GM12878 (cell line): ENCODE results near the gene EDEM2. TPM values are rescaled to one million over a fixed set of nuclear protein-coding genes. Genes with fewer than 3 reads are reported as not detected.

Source experiments
- ATAC-seq: fragments of 200-7000 bp; cut with Tn5 transposase; 3 replicates; pipeline ENCODE4 v1.9.1; 2020; ENCODE audit warnings: mild to moderate bottlenecking, moderate library complexity
- BruUV-seq: library from RNA; stranded (reverse); fragments of 400-500 nt; replicated peaks from 2 replicates; lab custom pipeline; 2021; lab: Mats Ljungman, UMichigan
- CTCF ChIA-PET: fragments of 300-600 bp; sonication (Branson Sonifier 250); formaldehyde crosslinking; extraction: SDS; loops from one replicate; lab custom pipeline; 2021; ENCODE audit warnings: inconsistent platforms; lab: Yijun Ruan, JAX
- POLR2A ChIA-PET: fragments of 350-600 bp; formaldehyde crosslinking; extraction: SDS; loops from one replicate; lab custom pipeline; 2021; ENCODE audit warnings: inconsistent platforms; lab: Charles Lee
- RAD21 ChIA-PET: fragments of 300-600 bp; sonication (Branson Sonifier 250); formaldehyde crosslinking; loops from one replicate; lab custom pipeline; 2023; ENCODE audit warnings: antibody characterized with exemption; ENCODE audit not compliant: unreplicated experiment; lab: Charles Lee
- SMC1A ChIA-PET: fragments of 300-600 bp; sonication (Branson Sonifier 250); formaldehyde crosslinking; loops from one replicate; lab custom pipeline; 2023; ENCODE audit not compliant: unreplicated experiment, uncharacterized antibody; lab: Charles Lee
- DNase-seq: peaks from one replicate; pipeline ENCODE4 v3.0.0-alpha.2; 2011; ENCODE audit warnings: low read depth, low spot score
- FAIRE-seq: peaks from 3 replicates; lab custom pipeline; 2011; peaks lifted over from hg19 to GRCh38; lab: Jason Lieb, UNC
- H2AFZ ChIP-seq: 2 replicates; pipeline ENCODE4 v1.6.0; 2011; ENCODE audit warnings: low read depth, low read length, control low read depth; ENCODE audit not compliant: control insufficient read depth
- H3K27ac ChIP-seq: 2 replicates; pipeline ENCODE4 v1.5.1; 2011; ENCODE audit warnings: control low read depth; ENCODE audit not compliant: control insufficient read depth, insufficient read depth
- H3K27me3 ChIP-seq, 2 experiments: replicated peaks in 1 of 2; 2 replicates each; pipeline versions ENCODE4 v1.6.0 to v1.6.1; 2011; ENCODE audit warnings: low read length in 1 of 2; ENCODE audit not compliant: control insufficient read depth in 2 of 2, insufficient read depth in 2 of 2
- H3K36me3 ChIP-seq, 2 experiments: 2 replicates each; pipeline ENCODE4 v1.5.1; 2011; ENCODE audit warnings: low read length in 1 of 2; ENCODE audit not compliant: control insufficient read depth in 2 of 2, insufficient read depth in 2 of 2
- H3K4me1 ChIP-seq: 2 replicates; pipeline ENCODE4 v1.6.1; 2011; ENCODE audit warnings: mild to moderate bottlenecking, low read length, moderate library complexity, mixed read lengths; ENCODE audit not compliant: control insufficient read depth, insufficient read depth
- H3K4me2 ChIP-seq: 2 replicates; pipeline ENCODE4 v1.6.0; 2011; ENCODE audit warnings: control low read depth; ENCODE audit not compliant: control insufficient read depth, insufficient read depth
- H3K4me3 ChIP-seq: fragments of 200-600 bp; sonication (generic); 2 replicates; pipeline ENCODE4 v1.5.1; 2016
- H3K79me2 ChIP-seq: 2 replicates; pipeline ENCODE4 v1.6.0; 2011; ENCODE audit warnings: low read length; ENCODE audit not compliant: control insufficient read depth, insufficient read depth
- H3K9ac ChIP-seq: 2 replicates; pipeline ENCODE4 v1.8.0; 2011; ENCODE audit warnings: low read length, control low read depth, mixed read lengths; ENCODE audit not compliant: control insufficient read depth, insufficient read depth
- H3K9me3 ChIP-seq: replicated peaks from 3 replicates; pipeline ENCODE4 v1.5.1; 2011; ENCODE audit warnings: mild to moderate bottlenecking, low read length; ENCODE audit not compliant: control insufficient read depth, insufficient read depth
- H4K20me1 ChIP-seq: 2 replicates; pipeline ENCODE4 v1.6.0; 2011; ENCODE audit not compliant: control insufficient read depth, insufficient read depth
- EED ChIP-seq: sonication (generic); IDR thresholded peaks from 2 replicates; pipeline ENCODE4 v1.6.1; 2016; ENCODE audit warnings: antibody characterized with exemption, low read depth
- MAX ChIP-seq: IDR thresholded peaks from 2 replicates; pipeline ENCODE4 v1.6.1; 2012; ENCODE audit warnings: low read depth, low read length, improper control_type of control experiment
- NFYA ChIP-seq: IDR thresholded peaks from 2 replicates; pipeline ENCODE4 v1.6.1; 2011; ENCODE audit warnings: low read depth, mild to moderate bottlenecking, low read length, improper control_type of control experiment, borderline replicate concordance
- STAT3 ChIP-seq: IDR thresholded peaks from 2 replicates; pipeline ENCODE4 v1.6.1; 2011; ENCODE audit warnings: low read depth, low read length, improper control_type of control experiment
- TBL1XR1 ChIP-seq: IDR thresholded peaks from 2 replicates; pipeline ENCODE4 v1.6.1; 2012; ENCODE audit warnings: low read depth, low read length, improper control_type of control experiment
- WRNIP1 ChIP-seq: IDR thresholded peaks from 2 replicates; pipeline ENCODE4 v1.6.1; 2011; ENCODE audit warnings: low read depth, low read length, improper control_type of control experiment, borderline replicate concordance
- ZBTB4 ChIP-seq: fragments of 450-650 bp; formaldehyde crosslinking; IDR thresholded peaks from 2 replicates; pipeline ENCODE4 v1.4.0; 2022; ENCODE audit warnings: mild to moderate bottlenecking, moderate library complexity
- ZNF207 ChIP-seq: fragments of 450-650 bp; IDR thresholded peaks from 2 replicates; pipeline ENCODE4 v1.6.1; 2014; ENCODE audit warnings: antibody characterized with exemption, mild to moderate bottlenecking, borderline replicate concordance
- ZNF217 ChIP-seq: fragments of 450-650 bp; IDR thresholded peaks from 2 replicates; pipeline ENCODE4 v1.6.1; 2017; ENCODE audit warnings: antibody characterized with exemption, mild to moderate bottlenecking
- ZNF24 ChIP-seq: fragments of 450-650 bp; IDR thresholded peaks from 2 replicates; pipeline ENCODE4 v1.6.1; 2017; ENCODE audit warnings: antibody characterized with exemption, mild to moderate bottlenecking
- ZNF274 ChIP-seq: IDR thresholded peaks from one replicate; pipeline ENCODE4 v1.8.0; 2011; ENCODE audit not compliant: insufficient read length, insufficient read depth
- ZNF622 ChIP-seq: fragments of 450-650 bp; IDR thresholded peaks from 2 replicates; pipeline ENCODE4 v1.6.1; 2017; ENCODE audit warnings: mild to moderate bottlenecking, inconsistent platforms
- WGBS: methylation state at CpG from one replicate; pipeline ENCODE4 v1.1.6; 2016; ENCODE audit warnings: low lambda C conversion rate; ENCODE audit not compliant: insufficient replicate concordance, insufficient coverage; ENCODE audit errors: missing lambda C conversion rate; 5-methylcytosine and 5-hydroxymethylcytosine counted together
- in situ Hi-C: fragments of 300-500 bp; cut with MboI; formaldehyde crosslinking; loops from 9 replicates; pipeline ENCODE4 v1.14.3; 2018; ENCODE audit warnings: mixed read lengths
- intact Hi-C: fragments of 100-400 bp; cut with micrococcal nuclease; formaldehyde crosslinking; loops from one replicate; pipeline ENCODE4 v1.14.2; 2022; ENCODE audit not compliant: unreplicated experiment
- polyA plus RNA-seq, 11 experiments: library from polyadenylated mRNA; depleted of rRNA in 4 of 11; unstranded in 6 of 11; stranded (reverse) in 5 of 11; fragments of >200 nt; fragmentation: Nextera tagmentation in 4 of 11; fragmentation: Illumina TruSeq in 1 of 11; extraction: Ambion mirVana in 4 of 11; extraction: Trizol in 1 of 11; gene quantifications; 1 replicate in 1 of 11; 2 replicates in 10 of 11; pipeline versions ENCODE4 v1.2.1 to v1.2.3, GENCODE V29; 2011 to 2016; ENCODE audit warnings: inconsistent platforms in 2 of 11, missing spikeins in 2 of 11, low read depth in 1 of 11
- total RNA-seq, 4 experiments: library from RNA; depleted of rRNA in 3 of 4; stranded (reverse); fragments of >200 nt in 3 of 4; fragmentation: Illumina TruSeq in 1 of 4; extraction: Trizol in 1 of 4; gene quantifications; 2 replicates each; pipeline versions ENCODE4 v1.2.1 to v1.2.3, GENCODE V29; 2013 to 2021
- TF ChIP-seq, protein P1 (sequence below): IDR thresholded peaks from 2 replicates; pipeline ENCODE4 v1.6.1; 2012; ENCODE audit warnings: improper control_type of control experiment, low read depth, low read length; ENCODE audit not compliant: insufficient replicate concordance
- TF ChIP-seq, protein P2 (sequence below): fragments of 450-650 bp; IDR thresholded peaks from 2 replicates; pipeline ENCODE4 v1.6.1; 2018; ENCODE audit warnings: mild to moderate bottlenecking, low read depth, moderate library complexity; ENCODE audit not compliant: partially characterized antibody

EDEM2 gene
- total and polyA plus RNA-seq, 10 of the 15 experiments (the other 5 are each of a cell fraction or from before 2014, with no cell fraction given) = 9.9 to 24.8 (median 14.8) TPM

DNA sequence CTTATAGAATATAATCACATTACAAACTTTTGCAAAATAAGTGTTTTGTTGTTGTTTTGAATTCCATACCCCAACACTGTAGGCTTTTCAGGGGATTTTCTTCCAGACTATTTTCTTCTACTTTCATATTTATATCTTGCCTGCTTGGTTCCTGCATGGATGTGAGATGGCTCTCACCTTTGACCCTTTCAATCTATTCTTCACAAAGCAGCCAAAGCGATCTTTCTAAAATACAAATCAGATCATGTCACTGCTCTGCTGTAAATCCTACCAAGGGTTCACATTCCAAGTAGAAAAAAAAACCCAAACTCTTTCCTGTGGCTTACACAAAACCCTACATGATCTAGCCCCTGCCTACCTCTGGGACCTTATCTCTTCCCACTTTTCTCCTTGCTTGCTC is 29.5 kb downstream of the EDEM2 start:
- Histone ChIP-seq H4K20me1 (no peaks in the 10 kb centered on the region), H3K9me3 (no peaks in the 10 kb centered on the region), H3K79me2 (no peaks in the 10 kb centered on the region), H3K4me1 (no peaks in the 10 kb centered on the region), H3K27ac (no peak overlapping the region), H3K27me3 (no peaks in the 10 kb centered on the region), H3K4me3 (no peak overlapping the region), H3K36me3 (peaks cover 0 to 26% of the 10 kb centered on the region in 2 experiments), H3K4me2 (no peak overlapping the region), H3K9ac (no peak overlapping the region), H2AFZ (no peak overlapping the region)
- intact Hi-C loops (no loop called here), in situ Hi-C loops (no loop called here)
- POLR2A ChIA-PET = no interaction called here
- SMC1A ChIA-PET = no interaction called here
- CTCF ChIA-PET = interaction anchor here (1.4 kb wide), 1 partner anchor 27 kb away, joined by 3 read pairs; no protein-coding TSS in a partner anchor
- DNase-seq (no peak), FAIRE-seq (no peak), ATAC-seq (no peak)
- 100% methylated on average over 1 of the region's 1 CpG for WGBS
- RAD21 ChIA-PET = no interaction called here
- BruUV-seq = no TSS peak
- TF ChIP-seq ZNF217 (no peak), STAT3 (no peak), ZNF24 (no peak), WRNIP1 (no peak), ZNF622 (no peak), ZNF207 (no peak), TBL1XR1 (no peak), ZNF274 (no peak), NFYA (no peak), ZBTB4 (no peak), MAX (no peak), EED (no peak)
- TF ChIP-seq, protein P1, sequence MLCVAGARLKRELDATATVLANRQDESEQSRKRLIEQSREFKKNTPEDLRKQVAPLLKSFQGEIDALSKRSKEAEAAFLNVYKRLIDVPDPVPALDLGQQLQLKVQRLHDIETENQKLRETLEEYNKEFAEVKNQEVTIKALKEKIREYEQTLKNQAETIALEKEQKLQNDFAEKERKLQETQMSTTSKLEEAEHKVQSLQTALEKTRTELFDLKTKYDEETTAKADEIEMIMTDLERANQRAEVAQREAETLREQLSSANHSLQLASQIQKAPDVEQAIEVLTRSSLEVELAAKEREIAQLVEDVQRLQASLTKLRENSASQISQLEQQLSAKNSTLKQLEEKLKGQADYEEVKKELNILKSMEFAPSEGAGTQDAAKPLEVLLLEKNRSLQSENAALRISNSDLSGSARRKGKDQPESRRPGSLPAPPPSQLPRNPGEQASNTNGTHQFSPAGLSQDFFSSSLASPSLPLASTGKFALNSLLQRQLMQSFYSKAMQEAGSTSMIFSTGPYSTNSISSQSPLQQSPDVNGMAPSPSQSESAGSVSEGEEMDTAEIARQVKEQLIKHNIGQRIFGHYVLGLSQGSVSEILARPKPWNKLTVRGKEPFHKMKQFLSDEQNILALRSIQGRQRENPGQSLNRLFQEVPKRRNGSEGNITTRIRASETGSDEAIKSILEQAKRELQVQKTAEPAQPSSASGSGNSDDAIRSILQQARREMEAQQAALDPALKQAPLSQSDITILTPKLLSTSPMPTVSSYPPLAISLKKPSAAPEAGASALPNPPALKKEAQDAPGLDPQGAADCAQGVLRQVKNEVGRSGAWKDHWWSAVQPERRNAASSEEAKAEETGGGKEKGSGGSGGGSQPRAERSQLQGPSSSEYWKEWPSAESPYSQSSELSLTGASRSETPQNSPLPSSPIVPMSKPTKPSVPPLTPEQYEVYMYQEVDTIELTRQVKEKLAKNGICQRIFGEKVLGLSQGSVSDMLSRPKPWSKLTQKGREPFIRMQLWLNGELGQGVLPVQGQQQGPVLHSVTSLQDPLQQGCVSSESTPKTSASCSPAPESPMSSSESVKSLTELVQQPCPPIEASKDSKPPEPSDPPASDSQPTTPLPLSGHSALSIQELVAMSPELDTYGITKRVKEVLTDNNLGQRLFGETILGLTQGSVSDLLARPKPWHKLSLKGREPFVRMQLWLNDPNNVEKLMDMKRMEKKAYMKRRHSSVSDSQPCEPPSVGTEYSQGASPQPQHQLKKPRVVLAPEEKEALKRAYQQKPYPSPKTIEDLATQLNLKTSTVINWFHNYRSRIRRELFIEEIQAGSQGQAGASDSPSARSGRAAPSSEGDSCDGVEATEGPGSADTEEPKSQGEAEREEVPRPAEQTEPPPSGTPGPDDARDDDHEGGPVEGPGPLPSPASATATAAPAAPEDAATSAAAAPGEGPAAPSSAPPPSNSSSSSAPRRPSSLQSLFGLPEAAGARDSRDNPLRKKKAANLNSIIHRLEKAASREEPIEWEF = no peak
- TF ChIP-seq, protein P2, sequence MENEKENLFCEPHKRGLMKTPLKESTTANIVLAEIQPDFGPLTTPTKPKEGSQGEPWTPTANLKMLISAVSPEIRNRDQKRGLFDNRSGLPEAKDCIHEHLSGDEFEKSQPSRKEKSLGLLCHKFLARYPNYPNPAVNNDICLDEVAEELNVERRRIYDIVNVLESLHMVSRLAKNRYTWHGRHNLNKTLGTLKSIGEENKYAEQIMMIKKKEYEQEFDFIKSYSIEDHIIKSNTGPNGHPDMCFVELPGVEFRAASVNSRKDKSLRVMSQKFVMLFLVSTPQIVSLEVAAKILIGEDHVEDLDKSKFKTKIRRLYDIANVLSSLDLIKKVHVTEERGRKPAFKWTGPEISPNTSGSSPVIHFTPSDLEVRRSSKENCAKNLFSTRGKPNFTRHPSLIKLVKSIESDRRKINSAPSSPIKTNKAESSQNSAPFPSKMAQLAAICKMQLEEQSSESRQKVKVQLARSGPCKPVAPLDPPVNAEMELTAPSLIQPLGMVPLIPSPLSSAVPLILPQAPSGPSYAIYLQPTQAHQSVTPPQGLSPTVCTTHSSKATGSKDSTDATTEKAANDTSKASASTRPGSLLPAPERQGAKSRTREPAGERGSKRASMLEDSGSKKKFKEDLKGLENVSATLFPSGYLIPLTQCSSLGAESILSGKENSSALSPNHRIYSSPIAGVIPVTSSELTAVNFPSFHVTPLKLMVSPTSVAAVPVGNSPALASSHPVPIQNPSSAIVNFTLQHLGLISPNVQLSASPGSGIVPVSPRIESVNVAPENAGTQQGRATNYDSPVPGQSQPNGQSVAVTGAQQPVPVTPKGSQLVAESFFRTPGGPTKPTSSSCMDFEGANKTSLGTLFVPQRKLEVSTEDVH = no peak
